ENCODE measurements around the gene SERGEF.

SERGEF gene

DNA sequence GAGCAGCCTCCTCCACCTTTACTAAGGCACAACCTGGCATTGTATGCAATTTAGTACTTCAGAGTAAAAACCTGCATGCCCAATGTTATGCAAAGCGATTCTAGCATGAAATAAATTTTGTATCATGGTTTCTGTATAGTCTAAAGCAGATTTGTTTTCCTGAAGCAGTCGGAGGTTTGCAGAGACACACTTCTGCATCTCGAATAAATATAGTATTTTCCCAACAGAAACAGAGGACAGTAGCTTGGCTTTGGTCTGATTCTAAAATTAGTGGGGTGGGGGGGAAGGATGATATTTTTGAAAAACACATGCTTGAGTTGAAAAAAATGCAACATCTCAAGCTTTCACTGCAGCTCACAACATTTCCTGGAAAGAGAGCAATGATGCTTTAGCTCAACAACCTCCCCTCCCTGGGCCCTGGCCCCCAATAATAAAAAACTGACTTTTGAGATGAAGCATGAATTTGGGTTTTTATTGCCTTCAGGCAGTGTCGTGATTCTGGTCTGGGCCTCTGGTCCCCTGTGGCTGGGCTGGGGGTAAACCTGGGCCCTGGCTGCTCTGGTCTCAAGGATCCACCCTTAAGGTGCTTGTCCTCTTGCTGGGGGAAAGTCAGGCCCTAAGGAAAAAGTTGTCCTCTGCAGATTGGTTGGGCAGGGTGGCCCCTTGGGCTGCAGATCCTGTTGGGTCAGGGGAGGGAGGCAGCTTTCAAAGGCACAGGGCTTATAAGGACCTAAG lies 230.1 kb downstream of the SERGEF start:
- no peak for DNase-seq

DNA sequence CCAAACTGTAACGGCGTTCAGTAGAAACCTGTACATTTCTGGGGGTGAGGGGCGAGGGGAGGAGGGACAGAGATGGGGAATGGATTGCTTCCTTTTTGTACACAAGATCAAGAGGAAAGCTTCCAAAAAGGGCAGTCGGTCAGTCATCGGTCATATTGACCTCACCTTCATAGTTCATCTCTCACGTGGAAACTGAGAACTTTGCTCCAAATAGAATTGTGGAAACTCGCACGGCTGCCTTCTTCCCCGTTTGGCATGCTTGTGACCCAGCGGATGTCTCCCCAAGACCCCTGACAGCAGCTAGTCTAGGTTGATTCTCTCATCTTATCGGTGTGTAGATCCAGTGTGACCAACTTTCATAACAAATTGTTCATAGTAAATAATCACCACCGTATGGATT lies 230.7 kb downstream of the SERGEF start:
- no peak for DNase-seq

DNA sequence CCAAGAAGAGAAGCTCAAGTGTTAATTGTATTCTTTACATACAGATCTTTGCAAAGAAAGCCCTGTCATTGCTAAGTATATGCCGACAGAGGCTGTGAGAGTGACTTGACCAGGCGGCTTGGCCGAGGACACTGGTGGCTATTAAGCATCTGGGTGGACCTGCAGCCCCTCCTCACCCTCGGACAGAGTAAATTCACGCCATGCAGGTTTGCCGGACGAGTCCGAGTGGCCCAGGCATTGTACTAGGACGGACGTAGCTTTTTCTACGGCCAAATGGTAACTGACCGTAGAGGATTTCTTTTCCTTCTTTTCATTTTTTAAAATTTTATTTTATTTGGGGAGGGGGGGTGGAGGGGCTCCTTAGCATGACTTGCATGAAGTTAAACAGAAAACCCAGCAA lies 231.2 kb downstream of the SERGEF start:
- DNase-seq, result no peak

DNA sequence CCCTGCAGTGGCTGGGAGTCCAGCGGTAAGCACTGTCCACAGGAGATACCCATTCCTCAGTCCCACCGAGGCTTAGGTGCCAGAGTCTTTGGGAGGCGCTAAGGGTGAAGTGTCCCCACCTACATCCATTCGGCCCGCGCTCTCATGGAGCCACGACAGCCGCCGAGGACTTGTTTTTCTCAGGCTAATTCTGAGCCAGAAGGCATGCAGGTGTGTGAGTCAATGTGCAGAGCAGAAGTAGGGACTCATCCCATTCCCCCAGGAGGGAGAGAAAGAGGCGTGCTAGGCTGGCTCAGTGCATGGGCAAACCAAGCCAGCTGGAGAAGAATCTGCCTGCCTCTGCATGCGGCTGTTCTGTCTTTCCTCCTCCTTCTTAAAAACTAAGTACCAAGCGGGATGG lies 231.6 kb downstream of the SERGEF start:
- no peak for DNase-seq

DNA sequence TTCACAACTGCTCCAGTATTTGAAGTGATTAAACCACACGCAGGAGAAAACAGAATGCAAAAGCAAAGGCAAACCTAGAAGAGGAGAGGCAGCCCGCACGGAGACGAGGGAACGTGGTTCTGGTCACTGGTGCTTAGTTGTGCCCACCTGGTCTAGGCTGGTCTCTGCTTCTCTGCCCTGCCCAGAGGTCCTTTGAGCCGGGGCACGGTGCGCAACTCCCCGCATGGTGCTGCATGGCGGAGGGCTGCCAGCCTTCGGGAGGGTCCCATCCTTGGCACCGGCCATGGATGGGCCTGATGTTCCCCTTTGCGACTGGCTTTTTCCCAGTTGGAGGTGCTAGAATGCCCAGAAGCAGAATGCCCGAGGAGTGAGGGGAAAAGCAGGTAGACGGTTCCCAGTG lies 232.2 kb downstream of the SERGEF start:
- no peak for DNase-seq

DNA sequence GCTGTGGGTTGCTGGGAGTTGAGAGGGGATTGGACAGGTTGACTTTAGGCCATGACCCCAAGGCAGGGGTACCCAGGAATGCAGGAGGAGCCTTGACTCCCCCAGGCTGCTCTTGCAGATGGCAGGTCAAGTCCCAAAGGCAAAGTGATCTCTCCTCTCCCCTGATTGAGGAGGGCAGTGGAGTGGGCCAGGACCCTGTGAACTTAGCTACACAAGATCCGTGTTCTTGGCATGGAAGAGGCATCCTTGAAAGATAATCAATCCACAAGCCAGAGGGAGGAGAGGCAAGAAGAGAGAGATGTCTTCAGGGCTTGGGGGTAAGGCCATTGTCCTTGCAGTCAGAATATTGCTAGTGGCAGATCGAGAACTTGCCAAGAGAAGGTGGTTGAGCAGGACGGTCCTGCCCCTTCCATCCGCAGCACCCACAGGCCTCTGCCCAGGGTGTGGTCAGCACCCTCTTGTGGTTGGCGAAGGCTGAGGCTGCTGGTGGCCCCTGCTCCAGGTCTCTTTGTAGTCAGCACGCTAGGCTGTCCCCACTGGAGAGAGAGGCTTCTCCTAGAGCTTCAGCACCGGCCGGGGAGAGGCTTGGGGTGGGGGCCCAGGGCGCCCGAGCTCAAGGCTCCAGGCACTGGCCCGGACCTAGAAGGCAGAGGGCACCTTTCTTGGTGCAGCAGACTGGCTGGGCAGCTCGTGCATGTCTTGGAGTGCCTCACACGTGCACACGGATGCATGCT lies 232.8 kb downstream of the SERGEF start:
- no peak for DNase-seq

DNA sequence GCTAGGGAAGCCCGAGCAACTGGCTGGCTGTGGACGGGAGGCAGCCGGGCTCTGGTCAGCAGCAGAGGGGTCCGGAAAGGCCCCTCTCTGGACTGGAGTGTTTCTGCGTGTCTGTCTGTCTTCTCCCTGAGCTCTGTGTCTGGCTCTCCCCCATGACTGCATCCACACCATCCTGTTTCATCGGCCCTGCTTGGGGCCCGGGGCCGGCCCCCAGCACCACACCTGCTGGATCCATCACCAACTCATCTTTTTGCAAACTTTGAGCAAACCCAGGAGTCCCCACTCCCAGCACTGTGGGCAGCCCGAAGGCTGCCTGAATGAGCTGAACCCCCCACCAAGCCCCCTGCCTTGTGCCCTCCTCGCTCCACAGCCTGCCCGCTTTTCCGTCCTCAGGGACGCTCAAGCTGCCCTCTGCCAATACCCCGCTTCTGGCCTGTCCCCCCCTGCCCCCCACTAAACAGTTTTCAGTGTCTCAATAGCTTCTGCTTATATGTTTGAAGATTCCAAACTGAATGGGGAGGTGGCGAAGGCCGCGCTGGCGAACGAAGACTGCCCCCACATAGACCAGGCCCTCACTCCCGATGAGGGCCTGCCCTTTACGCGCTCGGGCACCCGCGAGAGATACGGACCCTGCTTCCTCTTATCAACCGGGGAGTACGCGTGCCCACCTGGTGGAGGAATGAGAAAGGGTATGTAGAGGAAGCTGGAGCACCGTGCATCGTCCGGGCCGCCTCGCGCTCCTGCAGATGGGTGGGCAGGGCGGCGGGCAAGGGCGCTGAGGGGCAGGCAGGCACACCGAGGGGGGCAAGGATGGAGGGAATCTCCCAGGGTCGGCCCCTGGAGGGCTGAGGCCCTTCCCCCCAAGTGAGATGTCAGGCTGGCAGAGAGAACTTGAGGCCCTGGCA lies 233.6 kb downstream of the SERGEF start:
- DNase-seq, result no peak

DNA sequence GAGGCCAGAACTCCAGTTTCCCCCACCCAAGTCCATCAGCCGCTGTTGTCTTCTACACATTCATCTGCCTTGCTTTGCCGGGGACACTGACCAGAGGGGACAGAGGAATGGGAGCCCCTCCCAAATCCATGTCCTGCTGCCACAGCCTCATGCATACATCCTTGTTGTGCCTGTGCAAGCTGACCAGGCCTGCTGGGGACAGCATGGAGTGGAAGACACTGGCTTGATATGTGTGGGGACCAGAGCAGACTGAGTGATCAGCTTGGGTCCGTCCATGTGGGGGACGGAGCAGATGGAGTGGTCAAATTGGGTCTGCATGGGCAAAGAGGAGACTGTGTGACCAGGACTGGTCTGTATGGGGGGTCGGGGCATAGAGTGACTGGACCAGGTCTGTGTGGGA lies 234.5 kb downstream of the SERGEF start:
- no peak for DNase-seq

DNA sequence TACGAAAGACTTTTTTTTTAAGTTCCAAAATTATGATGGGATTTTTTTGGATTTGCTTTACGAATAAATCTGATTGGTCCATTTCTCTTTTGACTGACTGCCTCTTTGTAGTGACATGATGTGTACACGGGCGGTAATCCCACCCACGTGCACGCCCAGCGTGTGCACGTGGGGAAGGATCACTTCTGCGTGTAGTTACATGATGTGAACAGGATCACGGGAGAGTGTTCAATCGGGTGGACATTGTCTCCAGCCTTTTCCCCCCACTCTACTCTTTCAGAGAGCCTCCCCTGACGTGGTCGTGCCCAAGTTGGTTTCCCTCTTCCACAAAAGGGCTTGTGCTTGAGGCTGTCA lies 235.1 kb downstream of the SERGEF start:
- DNase-seq, result no peak

DNA sequence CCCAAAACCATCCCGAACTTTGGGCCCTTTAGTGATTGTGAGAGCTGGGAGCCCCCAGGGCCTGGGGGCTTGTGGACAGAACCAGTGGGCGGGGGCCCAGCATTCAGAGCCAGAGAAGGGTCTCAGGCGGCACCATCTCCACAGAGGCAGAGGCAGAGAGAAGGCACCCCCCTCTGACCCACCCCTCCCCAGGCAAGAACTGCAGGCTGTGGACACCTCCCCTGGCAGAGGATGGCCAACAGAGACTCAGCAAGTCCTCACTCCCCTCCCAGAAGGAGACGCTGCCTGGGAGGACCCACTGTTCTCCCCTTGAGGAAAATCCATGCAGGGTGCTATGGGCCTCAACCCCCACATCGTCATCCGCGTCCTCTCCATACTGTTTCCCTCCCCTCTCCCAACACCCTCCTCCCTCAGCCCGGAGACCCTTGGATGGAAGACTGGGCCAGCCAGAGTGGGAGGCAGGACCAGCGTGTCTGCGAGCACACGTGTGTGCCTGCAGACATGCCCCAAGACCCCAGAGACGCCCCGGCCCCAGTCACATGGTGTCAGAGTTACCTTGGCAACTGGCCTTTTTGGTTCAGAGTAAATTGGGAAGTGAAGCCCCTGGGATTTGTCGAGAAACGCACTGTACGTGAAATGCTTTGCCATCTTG lies 235.6 kb downstream of the SERGEF start:
- DNase-seq, result no peak

DNA sequence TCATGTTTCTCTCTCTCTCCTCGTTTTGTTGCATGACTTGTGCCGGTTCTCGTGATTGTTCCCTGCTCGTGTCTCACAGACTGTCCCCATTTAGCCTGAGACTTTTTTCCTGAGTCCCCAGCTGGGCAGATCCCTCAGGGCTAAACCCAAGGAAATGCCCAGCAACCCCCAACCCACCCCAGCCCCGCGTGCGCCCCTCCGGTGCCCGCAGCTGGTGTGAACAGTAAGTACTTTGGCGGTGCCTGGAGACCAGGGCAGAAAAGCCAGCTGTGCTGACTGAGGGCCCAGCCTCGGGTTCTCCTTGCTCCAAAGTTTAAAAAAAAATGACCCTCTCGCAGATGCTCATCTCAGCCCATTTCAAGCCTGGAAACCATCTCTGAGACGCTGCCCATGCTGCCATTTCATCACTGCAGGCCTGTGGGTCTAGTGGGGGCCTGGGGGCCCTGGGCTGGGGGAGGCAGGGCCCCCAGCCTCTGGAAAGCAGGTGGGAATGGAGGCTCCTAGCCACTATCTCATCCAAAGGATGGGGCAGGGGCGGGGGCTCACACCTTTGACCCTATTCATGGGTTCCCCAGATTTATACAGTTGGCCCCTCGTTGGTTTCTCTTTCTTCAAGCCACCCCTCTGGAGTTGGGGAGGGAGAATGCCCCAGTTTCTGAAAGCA lies 236.5 kb downstream of the SERGEF start:
- no peak for DNase-seq

DNA sequence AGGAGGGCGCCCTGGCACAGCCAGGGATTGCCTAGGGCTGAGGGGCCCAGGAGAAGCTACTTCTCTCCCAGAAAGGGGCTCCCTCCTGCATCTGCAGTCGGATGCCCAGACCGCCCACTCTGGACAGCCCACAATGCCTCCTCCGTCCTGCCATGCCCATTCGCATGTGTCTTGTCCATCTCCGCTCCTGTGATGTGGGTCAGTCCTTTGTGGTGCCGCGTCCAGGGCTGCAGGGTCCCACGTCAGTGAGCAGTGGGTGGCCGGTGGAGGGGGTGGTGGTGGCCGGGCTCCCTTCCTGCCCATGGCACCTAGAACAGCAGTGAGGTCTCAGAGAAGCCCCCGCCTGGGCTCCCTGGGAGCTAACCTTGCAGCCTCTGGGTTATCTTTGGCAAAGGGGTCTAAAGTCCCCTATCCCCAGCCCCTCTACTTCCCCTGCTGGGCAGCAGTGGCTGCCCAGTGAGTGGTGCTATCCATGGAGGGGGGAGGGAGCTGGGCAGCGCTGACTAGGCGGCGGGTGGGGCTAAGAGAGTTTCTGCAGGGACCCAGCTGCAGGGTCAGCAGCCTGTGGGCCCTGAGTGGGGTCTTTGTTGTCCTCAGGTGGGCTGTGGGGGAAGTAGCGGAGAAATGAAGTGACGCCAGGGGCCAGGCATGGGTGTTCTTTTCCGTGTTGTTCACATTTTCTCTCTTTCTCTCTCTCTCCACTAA lies 237.2 kb downstream of the SERGEF start:
- DNase-seq, result no peak

DNA sequence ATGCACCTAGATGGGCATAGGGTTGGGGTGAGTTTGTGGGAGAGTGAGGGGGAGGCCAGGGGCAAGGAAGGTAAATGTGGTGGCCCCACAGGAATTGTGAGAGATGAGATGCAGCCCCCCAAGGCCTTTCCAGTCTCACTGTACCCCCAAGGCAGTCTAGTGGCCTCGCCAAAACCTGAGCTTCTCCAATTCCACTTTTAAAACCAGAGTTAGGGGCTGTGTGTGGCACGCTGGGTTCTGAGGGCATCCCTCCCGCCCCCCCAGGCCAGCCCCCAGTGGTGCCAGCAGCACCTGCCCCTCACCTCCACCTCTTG lies 237.9 kb downstream of the SERGEF start:
- DNase-seq, result no peak

DNA sequence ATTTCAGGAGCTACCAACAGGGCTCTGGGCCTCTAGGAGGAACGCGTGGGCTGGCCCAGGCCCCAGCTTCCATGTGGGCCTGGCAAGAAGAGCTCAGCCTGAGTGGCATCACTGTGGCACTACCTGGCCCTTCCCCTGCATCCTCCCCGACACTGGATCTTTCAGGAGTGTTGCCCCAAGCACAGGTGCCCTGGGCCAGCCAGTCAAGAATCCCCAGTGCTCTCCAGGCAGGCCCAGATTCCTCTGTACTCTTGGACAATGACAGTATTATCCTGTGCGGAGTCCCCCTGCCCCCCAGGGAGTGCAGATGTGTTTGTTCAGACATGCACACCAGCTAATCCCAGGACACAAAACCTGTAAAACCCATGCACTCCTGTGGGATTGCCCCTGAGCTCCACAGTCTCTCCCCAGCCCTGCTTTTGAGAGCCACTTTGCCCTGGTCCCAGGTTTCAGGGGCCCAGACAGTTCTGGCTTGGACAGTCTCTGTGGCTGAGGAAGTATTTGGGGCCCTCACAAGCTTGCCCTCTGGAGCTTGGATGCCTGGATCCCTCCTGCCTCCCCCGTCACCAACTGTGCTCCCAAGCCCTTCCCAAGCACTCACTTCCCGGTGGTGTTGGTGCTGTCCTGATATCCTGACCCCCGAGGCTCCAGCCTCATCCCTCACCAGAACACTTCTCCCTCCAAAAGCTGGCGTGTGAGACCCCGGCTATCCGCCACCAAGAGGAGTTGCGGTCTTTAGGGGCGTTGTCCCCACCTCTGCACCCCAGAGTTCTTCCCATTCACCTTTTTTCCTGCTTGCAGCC lies 238.4 kb downstream of the SERGEF start:
- DNase-seq, result no peak

DNA sequence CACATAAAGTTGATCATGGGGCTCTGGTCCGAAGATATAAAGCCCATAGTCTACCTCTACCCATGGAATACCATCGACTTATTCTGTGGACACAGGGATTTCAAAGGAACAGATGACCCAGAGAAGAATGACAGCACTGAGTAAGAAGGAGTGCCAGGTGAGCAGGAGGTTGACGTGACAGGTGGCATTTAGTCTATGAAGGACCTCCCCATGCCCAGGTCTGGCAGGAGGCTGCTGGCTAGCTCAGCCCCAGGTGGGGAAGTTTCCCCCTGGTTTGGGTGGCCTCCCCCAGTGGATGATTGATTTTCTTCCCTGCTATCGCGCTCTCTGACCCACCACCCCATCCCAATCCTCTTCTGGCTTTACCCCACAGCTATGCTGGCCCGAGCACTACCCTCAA lies 239.2 kb downstream of the SERGEF start:
- no peak for DNase-seq

DNA sequence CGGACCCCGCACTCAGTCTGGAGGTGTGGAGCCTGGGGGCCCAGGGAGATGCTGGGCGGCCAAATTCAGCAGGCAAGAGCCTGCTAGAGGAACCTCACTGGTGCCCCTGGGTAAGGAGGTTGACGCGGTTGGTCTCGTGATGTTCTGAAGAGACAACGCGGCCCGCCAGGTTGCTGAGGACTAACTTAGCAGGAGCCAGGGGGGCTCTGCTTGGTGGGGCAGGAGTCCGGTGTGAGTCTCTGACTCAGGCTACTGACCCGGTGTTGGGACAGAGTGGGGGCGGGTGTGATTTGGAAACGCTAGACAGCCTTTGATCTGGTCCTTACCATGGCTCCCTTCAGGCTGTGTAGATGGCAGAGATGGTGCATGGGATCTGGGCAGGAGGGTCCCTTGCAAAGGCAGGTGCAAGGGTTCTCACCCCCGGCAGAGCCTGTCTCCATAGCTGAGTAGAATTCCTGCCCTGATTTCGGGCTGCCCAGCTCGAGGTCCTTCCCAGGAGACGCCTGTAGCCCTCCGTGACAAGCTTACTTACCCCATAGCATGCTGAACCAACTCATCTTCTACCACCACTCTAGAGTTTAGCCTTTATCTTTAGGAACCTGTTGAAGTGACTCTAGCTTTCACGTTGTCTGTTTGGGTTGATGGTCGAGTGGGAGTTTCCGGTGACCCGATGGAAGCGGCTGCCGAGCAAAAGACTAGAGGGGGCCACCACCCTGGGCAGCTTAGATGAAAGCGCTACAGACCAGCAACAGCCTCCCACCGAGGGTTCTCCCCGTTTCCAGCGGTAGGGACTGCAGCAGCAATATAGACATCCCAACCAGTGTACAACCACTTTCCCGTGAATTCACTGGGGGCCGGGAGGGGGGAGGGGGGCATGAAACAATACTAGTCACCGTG lies 239.9 kb downstream of the SERGEF start:
- DNase-seq, result no peak

DNA sequence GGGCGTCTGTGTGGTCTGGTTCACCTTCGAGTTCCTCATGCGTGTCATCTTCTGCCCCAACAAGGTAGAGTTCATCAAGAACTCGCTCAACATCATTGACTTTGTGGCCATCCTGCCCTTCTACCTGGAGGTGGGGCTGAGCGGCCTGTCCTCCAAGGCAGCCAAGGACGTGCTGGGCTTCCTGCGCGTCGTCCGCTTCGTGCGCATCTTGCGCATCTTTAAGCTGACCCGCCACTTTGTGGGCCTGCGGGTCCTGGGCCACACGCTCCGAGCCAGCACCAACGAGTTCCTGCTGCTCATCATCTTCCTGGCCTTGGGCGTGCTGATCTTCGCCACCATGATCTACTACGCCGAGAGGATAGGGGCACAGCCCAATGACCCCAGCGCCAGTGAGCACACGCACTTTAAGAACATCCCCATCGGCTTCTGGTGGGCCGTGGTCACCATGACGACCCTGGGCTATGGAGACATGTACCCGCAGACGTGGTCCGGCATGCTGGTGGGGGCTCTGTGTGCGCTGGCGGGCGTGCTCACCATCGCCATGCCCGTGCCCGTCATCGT lies 240.9 kb downstream of the SERGEF start:
- DNase-seq, result no peak

DNA sequence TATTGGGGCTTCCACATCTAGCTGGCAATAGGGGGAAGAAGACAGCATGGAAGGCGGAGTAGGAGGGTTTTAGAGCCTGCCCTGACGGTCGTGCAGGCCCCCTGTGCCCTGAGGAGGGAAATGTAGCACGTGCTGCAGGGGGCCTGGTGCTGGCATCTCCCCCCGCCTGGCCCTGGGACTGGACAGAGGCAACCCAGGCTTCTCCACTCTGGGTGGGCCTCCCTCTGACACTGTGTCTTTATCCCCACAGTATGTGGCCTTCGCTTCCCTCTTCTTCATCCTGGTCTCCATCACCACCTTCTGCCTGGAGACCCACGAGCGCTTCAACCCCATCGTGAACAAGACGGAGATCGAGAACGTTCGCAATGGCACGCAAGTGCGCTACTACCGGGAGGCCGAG lies 241.4 kb downstream of the SERGEF start:
- DNase-seq, result no peak

DNA sequence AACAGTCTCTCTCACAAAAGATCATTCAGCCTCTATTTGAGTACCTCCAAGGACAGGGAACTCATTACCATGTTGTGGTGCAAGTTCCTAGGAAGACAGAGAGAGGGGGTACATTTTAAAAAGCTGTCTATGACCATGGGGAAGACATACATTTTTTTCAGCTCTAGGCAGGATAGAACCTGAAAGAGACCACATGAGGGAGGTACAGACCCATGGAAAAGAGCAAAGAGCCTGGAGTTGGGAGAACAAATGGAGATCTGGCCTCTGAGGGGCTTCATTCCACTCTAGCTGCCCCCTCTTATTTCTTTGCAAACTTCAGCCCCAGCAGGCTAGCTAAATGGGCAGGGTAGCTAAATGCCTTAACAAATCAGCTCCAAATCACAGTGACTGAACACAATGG lies 241.9 kb downstream of the SERGEF start:
- DNase-seq, result no peak

All from right kidney (tissue), 1 donor.